DOHH2 (cell line): ENCODE results near the gene GP1BB.
A peak's percentile ranks its signal among the peaks of the same experiment; 100 is the strongest.

Experiments used
- H3F3A ChIP-seq: fragments of 200-600 bp; sonication (generic), shearing (Covaris generic); 2 replicates; pipeline ENCODE4 v1.6.0; 2016; ENCODE audit warnings: antibody characterized with exemption, mild to moderate bottlenecking; ENCODE audit not compliant: control insufficient read depth, insufficient read depth
- H3K27ac ChIP-seq: fragments of 200-600 bp; sonication (generic); 2 replicates; pipeline ENCODE4 v1.5.1; 2014; ENCODE audit warnings: low read depth, mild to moderate bottlenecking, low read length, moderate library complexity
- H3K27me3 ChIP-seq: fragments of 200-600 bp; sonication (generic); 2 replicates; pipeline ENCODE4 v1.6.1; 2014; ENCODE audit warnings: mild to moderate bottlenecking, low read length, mixed read lengths; ENCODE audit not compliant: control insufficient read depth
- H3K36me3 ChIP-seq: fragments of 200-600 bp; sonication (generic); 2 replicates; pipeline ENCODE4 v1.6.1; 2014; ENCODE audit warnings: mild to moderate bottlenecking, low read length, moderate library complexity, mixed read lengths; ENCODE audit not compliant: control insufficient read depth
- H3K4me1 ChIP-seq: fragments of 200-600 bp; sonication (generic); 2 replicates; pipeline ENCODE4 v1.6.1; 2014; ENCODE audit warnings: mild to moderate bottlenecking, low read length, mixed read lengths; ENCODE audit not compliant: control insufficient read depth
- H3K4me2 ChIP-seq: fragments of 200-600 bp; sonication (generic); 2 replicates; pipeline ENCODE4 v1.6.0; 2014; ENCODE audit warnings: mild to moderate bottlenecking, low read length, moderate library complexity
- H3K4me3 ChIP-seq: fragments of 200-600 bp; sonication (generic); 2 replicates; pipeline ENCODE4 v1.5.1; 2014; ENCODE audit warnings: mild to moderate bottlenecking, low read length, mixed read lengths
- H3K79me2 ChIP-seq: fragments of 200-600 bp; sonication (generic); 2 replicates; pipeline ENCODE4 v1.6.1; 2014; ENCODE audit warnings: mild to moderate bottlenecking, low read length, mixed read lengths; ENCODE audit not compliant: control insufficient read depth
- H3K9me2 ChIP-seq: fragments of 200-600 bp; sonication (generic); replicated peaks from 2 replicates; pipeline ENCODE4 v1.6.1; 2014; ENCODE audit warnings: mild to moderate bottlenecking, low read length, mixed read lengths; ENCODE audit not compliant: control insufficient read depth
- H3K9me3 ChIP-seq: fragments of 200-600 bp; sonication (generic); 2 replicates; pipeline ENCODE4 v1.6.1; 2014; ENCODE audit warnings: antibody characterized with exemption, low read length, mixed read lengths; ENCODE audit not compliant: control insufficient read depth, insufficient read depth
- H4K20me1 ChIP-seq: fragments of 200-600 bp; sonication (generic); 2 replicates; pipeline ENCODE4 v1.6.0; 2014; ENCODE audit warnings: low read depth, mild to moderate bottlenecking, antibody characterized with exemption, low read length, moderate library complexity; ENCODE audit not compliant: control insufficient read depth, insufficient read depth
- EZH2phosphoT487 ChIP-seq: fragments of 200-600 bp; sonication (generic); IDR thresholded peaks from 2 replicates; pipeline ENCODE4 v1.6.1; 2017; ENCODE audit warnings: borderline replicate concordance, mild to moderate bottlenecking, antibody characterized with exemption, low read length, moderate library complexity, mixed read lengths
- TF ChIP-seq, protein P1 (sequence below): fragments of 200-600 bp; sonication (generic); IDR thresholded peaks from one replicate; pipeline ENCODE4 v1.5.1; 2014; ENCODE audit warnings: antibody characterized with exemption, mild to moderate bottlenecking, low read depth, low read length; ENCODE audit not compliant: poor library complexity, severe bottlenecking

Gene GP1BB

DNA sequence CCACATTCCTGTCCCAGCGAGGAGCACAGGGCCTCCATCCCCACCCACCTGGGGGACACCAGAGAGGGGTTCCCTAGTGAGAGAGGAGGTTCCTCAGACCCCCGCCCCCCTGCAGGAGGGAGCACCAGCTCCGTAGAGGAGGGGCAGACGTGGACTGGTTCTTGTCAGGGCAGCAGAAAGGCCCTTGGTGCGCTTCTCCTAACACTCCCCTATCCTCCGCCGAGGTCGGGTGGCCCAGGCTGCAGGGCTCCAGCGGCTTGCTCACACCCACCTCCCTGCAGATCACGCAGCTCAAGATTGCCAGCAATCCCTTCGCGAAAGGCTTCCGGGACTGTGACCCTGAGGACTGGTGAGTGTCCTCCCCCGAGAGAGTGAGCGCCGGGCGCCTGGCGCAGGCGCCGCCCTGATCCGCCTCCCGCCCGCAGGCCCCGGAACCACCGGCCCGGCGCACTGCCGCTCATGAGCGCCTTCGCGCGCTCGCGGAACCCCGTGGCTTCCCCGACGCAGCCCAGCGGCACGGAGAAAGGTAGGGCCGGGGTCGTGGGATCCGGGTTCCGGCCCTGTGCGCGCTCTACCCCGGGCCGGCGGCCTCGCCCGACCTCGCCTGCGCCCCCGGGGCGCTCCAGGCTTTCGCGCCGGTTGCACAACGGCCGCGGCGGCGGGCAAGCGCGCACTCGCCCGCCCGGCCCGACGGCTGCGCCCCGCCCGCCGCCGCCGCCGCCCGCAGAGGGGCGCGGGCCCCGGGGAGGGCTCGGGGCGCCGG, 42.3 kb downstream of the GP1BB start:
- no peaks in the 10 kb centered on the region for H4K20me1 ChIP-seq
- no peaks in the 10 kb centered on the region for H3F3A ChIP-seq
- H3K4me1 ChIP-seq: peaks cover 6% of the 10 kb centered on the region; the same call in 1 of the 2 replicates
- peaks cover 77% of the 10 kb centered on the region for H3K27me3 ChIP-seq
- H3K36me3 ChIP-seq: no peaks in the 10 kb centered on the region
- no peak overlapping the region for H3K27ac ChIP-seq
- H3K4me3 ChIP-seq: no peak overlapping the region
- H3K9me3 ChIP-seq: no peaks in the 10 kb centered on the region
- no peak overlapping the region for H3K4me2 ChIP-seq
- TF ChIP-seq, protein P1, sequence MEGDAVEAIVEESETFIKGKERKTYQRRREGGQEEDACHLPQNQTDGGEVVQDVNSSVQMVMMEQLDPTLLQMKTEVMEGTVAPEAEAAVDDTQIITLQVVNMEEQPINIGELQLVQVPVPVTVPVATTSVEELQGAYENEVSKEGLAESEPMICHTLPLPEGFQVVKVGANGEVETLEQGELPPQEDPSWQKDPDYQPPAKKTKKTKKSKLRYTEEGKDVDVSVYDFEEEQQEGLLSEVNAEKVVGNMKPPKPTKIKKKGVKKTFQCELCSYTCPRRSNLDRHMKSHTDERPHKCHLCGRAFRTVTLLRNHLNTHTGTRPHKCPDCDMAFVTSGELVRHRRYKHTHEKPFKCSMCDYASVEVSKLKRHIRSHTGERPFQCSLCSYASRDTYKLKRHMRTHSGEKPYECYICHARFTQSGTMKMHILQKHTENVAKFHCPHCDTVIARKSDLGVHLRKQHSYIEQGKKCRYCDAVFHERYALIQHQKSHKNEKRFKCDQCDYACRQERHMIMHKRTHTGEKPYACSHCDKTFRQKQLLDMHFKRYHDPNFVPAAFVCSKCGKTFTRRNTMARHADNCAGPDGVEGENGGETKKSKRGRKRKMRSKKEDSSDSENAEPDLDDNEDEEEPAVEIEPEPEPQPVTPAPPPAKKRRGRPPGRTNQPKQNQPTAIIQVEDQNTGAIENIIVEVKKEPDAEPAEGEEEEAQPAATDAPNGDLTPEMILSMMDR: no peak
- TF ChIP-seq EZH2phosphoT487: peak; percentile 64
- no peaks in the 10 kb centered on the region for H3K79me2 ChIP-seq
- H3K9me2 ChIP-seq: no peaks in the 10 kb centered on the region

DNA sequence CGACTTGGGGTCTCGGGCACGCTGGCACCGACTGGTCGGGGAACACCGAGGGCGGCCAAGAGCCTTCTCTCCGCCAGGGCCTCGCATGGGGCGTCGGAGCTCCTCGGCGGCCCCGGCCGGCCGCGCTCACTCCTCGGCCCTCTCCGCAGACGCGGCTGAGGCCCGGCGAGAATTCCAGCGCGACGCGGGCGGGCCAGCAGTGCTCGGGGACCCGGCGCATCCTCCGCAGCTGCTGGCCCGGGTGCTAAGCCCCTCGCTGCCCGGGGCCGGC, 42.8 kb downstream of the GP1BB start:
- Histone ChIP-seq H3K9me2 (no peaks in the 10 kb centered on the region), H3K79me2 (no peaks in the 10 kb centered on the region), H3K27ac (no peak overlapping the region), H4K20me1 (no peaks in the 10 kb centered on the region), H3K9me3 (no peaks in the 10 kb centered on the region), H3K27me3 (peaks cover 82% of the 10 kb centered on the region), H3F3A (0 out of 2 replicates have a peak, but pooled peaks cover under 1% of the 10 kb centered on the region), H3K4me1 (peaks cover 6% of the 10 kb centered on the region; the same call in 1 of the 2 replicates), H3K4me3 (no peak overlapping the region), H3K4me2 (no peak overlapping the region), H3K36me3 (no peaks in the 10 kb centered on the region)
- no peak for TF ChIP-seq EZH2phosphoT487
- TF ChIP-seq, protein P1: no peak

DNA sequence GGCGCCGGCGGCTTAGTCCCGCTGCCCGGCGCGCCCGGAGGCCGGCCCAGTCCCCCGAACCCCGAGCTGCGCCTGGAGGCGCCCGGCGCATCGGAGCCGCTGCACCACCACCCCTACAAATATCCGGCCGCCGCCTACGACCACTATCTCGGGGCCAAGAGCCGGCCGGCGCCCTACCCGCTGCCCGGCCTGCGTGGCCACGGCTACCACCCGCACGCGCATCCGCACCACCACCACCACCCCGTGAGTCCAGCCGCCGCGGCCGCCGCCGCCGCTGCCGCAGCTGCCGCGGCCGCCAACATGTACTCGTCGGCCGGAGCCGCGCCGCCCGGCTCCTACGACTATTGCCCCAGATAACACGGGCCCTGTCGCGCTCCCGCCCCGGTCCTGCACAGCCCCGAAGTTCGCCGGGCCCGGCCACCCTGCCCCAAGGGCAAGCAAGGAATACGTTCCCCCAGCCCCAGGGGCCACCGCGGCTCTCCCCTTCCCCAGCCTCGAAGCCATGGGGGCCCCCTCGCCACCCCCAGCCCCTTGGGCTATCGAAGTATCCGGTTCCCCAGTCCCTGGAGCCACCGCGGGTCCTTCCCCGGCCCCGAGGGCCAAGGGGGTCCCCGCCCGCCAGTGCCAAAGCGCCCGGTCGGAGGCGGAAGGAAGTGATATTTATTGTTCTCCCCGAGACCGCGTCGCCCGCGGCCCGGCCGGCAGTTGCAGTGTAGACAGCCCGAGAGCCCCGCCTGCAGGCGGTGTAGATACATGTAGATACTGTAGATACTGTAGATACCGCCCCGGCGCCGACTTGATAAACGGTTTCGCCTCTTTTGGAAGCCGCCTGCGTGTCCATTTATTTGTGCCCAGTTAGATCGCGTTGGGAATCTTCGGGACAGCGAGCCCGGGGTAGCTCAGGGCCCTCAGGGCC, 43.4 kb downstream of the GP1BB start:
- H3K4me1 ChIP-seq: peaks cover 8% of the 10 kb centered on the region
- no peaks in the 10 kb centered on the region for H3K9me2 ChIP-seq
- no peaks in the 10 kb centered on the region for H3K79me2 ChIP-seq
- H3K4me3 ChIP-seq: no peak overlapping the region
- H3K36me3 ChIP-seq: no peaks in the 10 kb centered on the region
- H3K9me3 ChIP-seq: no peaks in the 10 kb centered on the region
- H3K4me2 ChIP-seq: peak overlapping the region; percentile 14; the same call in 1 of the 2 replicates
- TF ChIP-seq, protein P1: peak; percentile 49
- TF ChIP-seq EZH2phosphoT487: peak; percentile 73; the same call in 1 of the 2 replicates
- no peak overlapping the region for H3K27ac ChIP-seq
- no peaks in the 10 kb centered on the region for H4K20me1 ChIP-seq
- peaks cover 82% of the 10 kb centered on the region for H3K27me3 ChIP-seq
- 0 out of 2 replicates have a peak, but pooled peaks cover 6% of the 10 kb centered on the region for H3F3A ChIP-seq
